WTC11 (cell line): ENCODE data around the gene CRYGN.

Source experiments
- FOXP1 ChIP-seq: sonication (generic); formaldehyde crosslinking; IDR thresholded peaks from 2 replicates; pipeline ENCODE4 v1.8.0; 2022; ENCODE audit warnings: missing genetic modification reagents, mild to moderate bottlenecking, moderate library complexity, borderline replicate concordance
- MXD4 ChIP-seq: fragments of 250-450 bp; sonication (Bioruptor Pico); IDR thresholded peaks from 2 replicates; pipeline ENCODE4 v1.8.0; 2021; ENCODE audit warnings: mild to moderate bottlenecking, moderate library complexity, borderline replicate concordance
- ZNF121 ChIP-seq: sonication (generic); formaldehyde crosslinking; IDR thresholded peaks from 2 replicates; pipeline ENCODE4 v1.8.0; 2023; ENCODE audit warnings: missing genetic modification reagents
- ZNF317 ChIP-seq: sonication (generic); formaldehyde crosslinking; IDR thresholded peaks from 2 replicates; pipeline ENCODE4 v1.8.1; 2023; ENCODE audit warnings: low read depth, mild to moderate bottlenecking, moderate library complexity, missing genetic modification reagents, borderline replicate concordance
- TF ChIP-seq, protein P1 (sequence below): fragments of 200-600 bp; IDR thresholded peaks from 2 replicates; pipeline ENCODE4 v1.8.0; 2022; ENCODE audit warnings: antibody characterized with exemption
- TF ChIP-seq, protein P2 (sequence below): sonication (generic); formaldehyde crosslinking; IDR thresholded peaks from 2 replicates; pipeline ENCODE4 v1.8.0; 2023; ENCODE audit warnings: missing genetic modification reagents
- TF ChIP-seq, protein P3 (sequence below): sonication (generic); formaldehyde crosslinking; IDR thresholded peaks from 2 replicates; pipeline ENCODE4 v1.8.0; 2022; ENCODE audit warnings: missing genetic modification reagents
- TF ChIP-seq, protein P4 (sequence below): sonication (generic); formaldehyde crosslinking; conservative IDR thresholded peaks from 2 replicates; pipeline ENCODE4 v1.8.1; 2022; ENCODE audit warnings: mild to moderate bottlenecking, missing genetic modification reagents
- TF ChIP-seq, protein P5 (sequence below): sonication (generic); formaldehyde crosslinking; IDR thresholded peaks from 2 replicates; pipeline ENCODE4 v1.8.1; 2023; ENCODE audit warnings: mild to moderate bottlenecking, missing genetic modification reagents

DNA sequence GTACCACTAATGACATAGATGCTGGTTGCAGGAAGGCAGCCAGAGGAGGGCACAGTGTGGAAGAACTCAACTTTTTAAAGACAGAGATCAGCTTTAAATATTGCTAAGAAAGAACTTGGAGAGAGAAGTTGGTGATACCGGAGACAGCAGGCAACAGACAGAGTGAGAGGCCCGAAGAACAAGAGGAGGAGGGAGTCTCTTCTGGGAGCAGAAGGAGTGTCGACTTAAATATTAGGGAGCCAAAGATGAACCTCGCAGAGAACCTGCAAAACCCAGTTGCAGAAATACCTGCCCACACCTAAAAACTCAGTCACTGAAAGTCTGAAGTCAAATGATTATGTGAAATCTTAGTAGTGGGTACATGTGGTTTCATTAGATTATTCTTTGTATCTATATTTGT lies 26.7 kb downstream of the CRYGN start:
- TF ChIP-seq FOXP1 (CRISPR knock-in tag): no peak
- TF ChIP-seq, protein P1, sequence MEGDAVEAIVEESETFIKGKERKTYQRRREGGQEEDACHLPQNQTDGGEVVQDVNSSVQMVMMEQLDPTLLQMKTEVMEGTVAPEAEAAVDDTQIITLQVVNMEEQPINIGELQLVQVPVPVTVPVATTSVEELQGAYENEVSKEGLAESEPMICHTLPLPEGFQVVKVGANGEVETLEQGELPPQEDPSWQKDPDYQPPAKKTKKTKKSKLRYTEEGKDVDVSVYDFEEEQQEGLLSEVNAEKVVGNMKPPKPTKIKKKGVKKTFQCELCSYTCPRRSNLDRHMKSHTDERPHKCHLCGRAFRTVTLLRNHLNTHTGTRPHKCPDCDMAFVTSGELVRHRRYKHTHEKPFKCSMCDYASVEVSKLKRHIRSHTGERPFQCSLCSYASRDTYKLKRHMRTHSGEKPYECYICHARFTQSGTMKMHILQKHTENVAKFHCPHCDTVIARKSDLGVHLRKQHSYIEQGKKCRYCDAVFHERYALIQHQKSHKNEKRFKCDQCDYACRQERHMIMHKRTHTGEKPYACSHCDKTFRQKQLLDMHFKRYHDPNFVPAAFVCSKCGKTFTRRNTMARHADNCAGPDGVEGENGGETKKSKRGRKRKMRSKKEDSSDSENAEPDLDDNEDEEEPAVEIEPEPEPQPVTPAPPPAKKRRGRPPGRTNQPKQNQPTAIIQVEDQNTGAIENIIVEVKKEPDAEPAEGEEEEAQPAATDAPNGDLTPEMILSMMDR: no peak
- no peak for TF ChIP-seq ZNF121 (CRISPR knock-in tag)
- TF ChIP-seq, protein P2, sequence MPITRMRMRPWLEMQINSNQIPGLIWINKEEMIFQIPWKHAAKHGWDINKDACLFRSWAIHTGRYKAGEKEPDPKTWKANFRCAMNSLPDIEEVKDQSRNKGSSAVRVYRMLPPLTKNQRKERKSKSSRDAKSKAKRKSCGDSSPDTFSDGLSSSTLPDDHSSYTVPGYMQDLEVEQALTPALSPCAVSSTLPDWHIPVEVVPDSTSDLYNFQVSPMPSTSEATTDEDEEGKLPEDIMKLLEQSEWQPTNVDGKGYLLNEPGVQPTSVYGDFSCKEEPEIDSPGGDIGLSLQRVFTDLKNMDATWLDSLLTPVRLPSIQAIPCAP (CRISPR knock-in tag): no peak
- TF ChIP-seq, protein P3, sequence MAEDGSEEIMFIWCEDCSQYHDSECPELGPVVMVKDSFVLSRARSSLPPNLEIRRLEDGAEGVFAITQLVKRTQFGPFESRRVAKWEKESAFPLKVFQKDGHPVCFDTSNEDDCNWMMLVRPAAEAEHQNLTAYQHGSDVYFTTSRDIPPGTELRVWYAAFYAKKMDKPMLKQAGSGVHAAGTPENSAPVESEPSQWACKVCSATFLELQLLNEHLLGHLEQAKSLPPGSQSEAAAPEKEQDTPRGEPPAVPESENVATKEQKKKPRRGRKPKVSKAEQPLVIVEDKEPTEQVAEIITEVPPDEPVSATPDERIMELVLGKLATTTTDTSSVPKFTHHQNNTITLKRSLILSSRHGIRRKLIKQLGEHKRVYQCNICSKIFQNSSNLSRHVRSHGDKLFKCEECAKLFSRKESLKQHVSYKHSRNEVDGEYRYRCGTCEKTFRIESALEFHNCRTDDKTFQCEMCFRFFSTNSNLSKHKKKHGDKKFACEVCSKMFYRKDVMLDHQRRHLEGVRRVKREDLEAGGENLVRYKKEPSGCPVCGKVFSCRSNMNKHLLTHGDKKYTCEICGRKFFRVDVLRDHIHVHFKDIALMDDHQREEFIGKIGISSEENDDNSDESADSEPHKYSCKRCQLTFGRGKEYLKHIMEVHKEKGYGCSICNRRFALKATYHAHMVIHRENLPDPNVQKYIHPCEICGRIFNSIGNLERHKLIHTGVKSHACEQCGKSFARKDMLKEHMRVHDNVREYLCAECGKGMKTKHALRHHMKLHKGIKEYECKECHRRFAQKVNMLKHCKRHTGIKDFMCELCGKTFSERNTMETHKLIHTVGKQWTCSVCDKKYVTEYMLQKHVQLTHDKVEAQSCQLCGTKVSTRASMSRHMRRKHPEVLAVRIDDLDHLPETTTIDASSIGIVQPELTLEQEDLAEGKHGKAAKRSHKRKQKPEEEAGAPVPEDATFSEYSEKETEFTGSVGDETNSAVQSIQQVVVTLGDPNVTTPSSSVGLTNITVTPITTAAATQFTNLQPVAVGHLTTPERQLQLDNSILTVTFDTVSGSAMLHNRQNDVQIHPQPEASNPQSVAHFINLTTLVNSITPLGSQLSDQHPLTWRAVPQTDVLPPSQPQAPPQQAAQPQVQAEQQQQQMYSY (CRISPR knock-in tag): no peak
- TF ChIP-seq, protein P4, sequence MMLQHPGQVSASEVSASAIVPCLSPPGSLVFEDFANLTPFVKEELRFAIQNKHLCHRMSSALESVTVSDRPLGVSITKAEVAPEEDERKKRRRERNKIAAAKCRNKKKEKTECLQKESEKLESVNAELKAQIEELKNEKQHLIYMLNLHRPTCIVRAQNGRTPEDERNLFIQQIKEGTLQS: no peak
- no peak for TF ChIP-seq MXD4 (CRISPR knock-in tag)
- TF ChIP-seq, protein P5, sequence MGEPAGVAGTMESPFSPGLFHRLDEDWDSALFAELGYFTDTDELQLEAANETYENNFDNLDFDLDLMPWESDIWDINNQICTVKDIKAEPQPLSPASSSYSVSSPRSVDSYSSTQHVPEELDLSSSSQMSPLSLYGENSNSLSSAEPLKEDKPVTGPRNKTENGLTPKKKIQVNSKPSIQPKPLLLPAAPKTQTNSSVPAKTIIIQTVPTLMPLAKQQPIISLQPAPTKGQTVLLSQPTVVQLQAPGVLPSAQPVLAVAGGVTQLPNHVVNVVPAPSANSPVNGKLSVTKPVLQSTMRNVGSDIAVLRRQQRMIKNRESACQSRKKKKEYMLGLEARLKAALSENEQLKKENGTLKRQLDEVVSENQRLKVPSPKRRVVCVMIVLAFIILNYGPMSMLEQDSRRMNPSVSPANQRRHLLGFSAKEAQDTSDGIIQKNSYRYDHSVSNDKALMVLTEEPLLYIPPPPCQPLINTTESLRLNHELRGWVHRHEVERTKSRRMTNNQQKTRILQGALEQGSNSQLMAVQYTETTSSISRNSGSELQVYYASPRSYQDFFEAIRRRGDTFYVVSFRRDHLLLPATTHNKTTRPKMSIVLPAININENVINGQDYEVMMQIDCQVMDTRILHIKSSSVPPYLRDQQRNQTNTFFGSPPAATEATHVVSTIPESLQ (CRISPR knock-in tag): no peak
- no peak for TF ChIP-seq ZNF317 (CRISPR knock-in tag)
